ENCODE measurements around the gene UIMC1. TPM values are rescaled to one million over a fixed set of nuclear protein-coding genes. Genes with fewer than 3 reads are reported as not detected.

UIMC1 gene
- total and polyA plus RNA-seq, 2 donors from 2014 or later, result 16.2 to 37.9 TPM

DNA sequence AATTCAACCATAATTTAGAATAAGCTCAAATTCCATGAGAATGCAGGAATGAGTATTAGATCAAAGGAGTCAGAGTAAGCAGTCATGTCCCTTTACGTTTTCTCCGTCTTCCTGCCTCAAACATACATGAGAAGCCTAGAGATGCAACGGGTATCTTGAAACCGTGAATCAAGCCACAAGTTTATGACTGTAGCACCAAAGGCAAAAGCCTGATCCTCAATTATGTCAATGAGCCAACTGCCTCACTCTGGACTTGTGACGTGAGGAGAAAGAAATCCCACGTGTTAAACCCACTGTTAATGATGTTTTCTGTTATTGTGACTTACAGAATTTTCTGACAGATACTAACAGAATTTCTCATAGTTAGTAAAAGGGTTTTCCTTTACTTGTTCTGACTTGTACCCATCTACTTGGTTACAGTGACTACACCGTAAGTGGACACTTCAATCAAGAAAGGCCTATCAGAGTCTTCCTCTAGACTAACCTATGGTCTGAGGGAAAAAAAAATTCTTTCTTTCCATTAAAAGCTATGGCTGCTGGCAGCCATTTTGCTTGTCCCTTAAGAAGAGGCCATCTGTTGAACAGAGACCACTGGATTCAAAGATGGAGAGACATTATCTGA lies 72.2 kb downstream of the UIMC1 start:
- TF ChIP-seq, protein P1, sequence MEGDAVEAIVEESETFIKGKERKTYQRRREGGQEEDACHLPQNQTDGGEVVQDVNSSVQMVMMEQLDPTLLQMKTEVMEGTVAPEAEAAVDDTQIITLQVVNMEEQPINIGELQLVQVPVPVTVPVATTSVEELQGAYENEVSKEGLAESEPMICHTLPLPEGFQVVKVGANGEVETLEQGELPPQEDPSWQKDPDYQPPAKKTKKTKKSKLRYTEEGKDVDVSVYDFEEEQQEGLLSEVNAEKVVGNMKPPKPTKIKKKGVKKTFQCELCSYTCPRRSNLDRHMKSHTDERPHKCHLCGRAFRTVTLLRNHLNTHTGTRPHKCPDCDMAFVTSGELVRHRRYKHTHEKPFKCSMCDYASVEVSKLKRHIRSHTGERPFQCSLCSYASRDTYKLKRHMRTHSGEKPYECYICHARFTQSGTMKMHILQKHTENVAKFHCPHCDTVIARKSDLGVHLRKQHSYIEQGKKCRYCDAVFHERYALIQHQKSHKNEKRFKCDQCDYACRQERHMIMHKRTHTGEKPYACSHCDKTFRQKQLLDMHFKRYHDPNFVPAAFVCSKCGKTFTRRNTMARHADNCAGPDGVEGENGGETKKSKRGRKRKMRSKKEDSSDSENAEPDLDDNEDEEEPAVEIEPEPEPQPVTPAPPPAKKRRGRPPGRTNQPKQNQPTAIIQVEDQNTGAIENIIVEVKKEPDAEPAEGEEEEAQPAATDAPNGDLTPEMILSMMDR (IDR thresholded peaks at IDR 0.05; ENCODE audit: borderline replicate concordance, extremely low read depth, insufficient read depth), result no peak
- H3K27me3 ChIP-seq (ENCODE audit: control insufficient read depth, insufficient read depth, low read length), result no peaks in the 10 kb centered on the region
- H3K4me1 ChIP-seq (ENCODE audit: control insufficient read depth in 2 of 3, insufficient read depth in 2 of 3, low read depth in 1 of 3, low read length in 3 of 3), result no peaks in the 10 kb centered on the region
- FAIRE-seq (no peak), DNase-seq (no peak)
- no peak overlapping the region for H3K4me3 ChIP-seq (ENCODE audit: low read length in 3 of 3)
- intact Hi-C loops (cut with DNase I), result no loop called here
- H3K27ac ChIP-seq (ENCODE audit: low read depth in 2 of 2, low read length in 2 of 2), result no peak overlapping the region
- H3K36me3 ChIP-seq (ENCODE audit: control insufficient read depth in 2 of 3, insufficient read depth in 3 of 3, low read length in 3 of 3), result peaks cover 0 to 6% (median 6%) of the 10 kb centered on the region in 3 donors
- no peaks in the 10 kb centered on the region for H3K9me3 ChIP-seq (ENCODE audit: control insufficient read depth in 2 of 3, insufficient read depth in 1 of 3, low read length in 3 of 3)
- H3K9ac ChIP-seq (ENCODE audit: low read length in 3 of 3), result no peak overlapping the region

GRCh38 chr5:176929654-176930053 lies 76.9 kb downstream of the UIMC1 start:
- H3K9me3 ChIP-seq (ENCODE audit: control insufficient read depth in 2 of 3, insufficient read depth in 1 of 3, low read length in 3 of 3), result no peaks in the 10 kb centered on the region
- FAIRE-seq (no peak), DNase-seq (no peak)
- no peak overlapping the region for H3K27ac ChIP-seq (ENCODE audit: low read depth in 2 of 2, low read length in 2 of 2)
- no peak overlapping the region for H3K4me3 ChIP-seq (ENCODE audit: low read length in 3 of 3)
- TF ChIP-seq, protein P1 (IDR thresholded peaks at IDR 0.05; ENCODE audit: borderline replicate concordance, extremely low read depth, insufficient read depth), result no peak
- intact Hi-C loops (cut with DNase I), result no loop called here
- peaks cover 0 to 6% (median 6%) of the 10 kb centered on the region in 3 donors for H3K36me3 ChIP-seq (ENCODE audit: control insufficient read depth in 2 of 3, insufficient read depth in 3 of 3, low read length in 3 of 3)
- H3K27me3 ChIP-seq (ENCODE audit: control insufficient read depth, insufficient read depth, low read length), result no peaks in the 10 kb centered on the region
- H3K9ac ChIP-seq (ENCODE audit: low read length in 3 of 3), result no peak overlapping the region
- no peaks in the 10 kb centered on the region for H3K4me1 ChIP-seq (ENCODE audit: control insufficient read depth in 2 of 3, insufficient read depth in 2 of 3, low read depth in 1 of 3, low read length in 3 of 3)

DNA sequence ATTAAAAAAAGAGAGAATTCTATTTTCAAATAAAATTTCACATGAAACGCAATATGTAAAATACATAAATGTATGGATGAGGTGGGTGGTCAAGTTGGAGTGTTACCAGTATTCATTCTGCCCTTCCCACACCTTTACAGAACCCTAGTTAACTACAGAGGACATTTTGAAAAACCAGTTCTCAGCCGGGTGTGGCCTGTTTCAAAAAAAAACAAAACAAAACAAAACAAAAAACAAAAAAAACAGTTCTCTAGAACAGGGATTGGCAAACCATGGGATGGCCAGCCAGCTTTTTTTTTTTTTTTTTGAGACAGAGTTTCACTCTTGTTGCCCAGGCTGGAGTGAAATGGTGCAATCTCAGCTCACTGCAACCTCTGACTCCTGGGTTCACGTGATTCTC lies 79.0 kb downstream of the UIMC1 start:
- Histone ChIP-seq H3K9me3 (ENCODE audit: control insufficient read depth in 2 of 3, insufficient read depth in 1 of 3, low read length in 3 of 3) (no peaks in the 10 kb centered on the region), H3K4me3 (ENCODE audit: low read length in 3 of 3) (no peak overlapping the region), H3K9ac (ENCODE audit: low read length in 3 of 3) (no peak overlapping the region), H3K27ac (ENCODE audit: low read depth in 2 of 2, low read length in 2 of 2) (no peak overlapping the region), H3K4me1 (ENCODE audit: control insufficient read depth in 2 of 3, insufficient read depth in 2 of 3, low read depth in 1 of 3, low read length in 3 of 3) (no peaks in the 10 kb centered on the region), H3K36me3 (ENCODE audit: control insufficient read depth in 2 of 3, insufficient read depth in 3 of 3, low read length in 3 of 3) (peaks cover 0 to 7% (median 6%) of the 10 kb centered on the region in 3 donors), H3K27me3 (ENCODE audit: control insufficient read depth, insufficient read depth, low read length) (no peaks in the 10 kb centered on the region)
- DNase-seq, result no peak
- TF ChIP-seq, protein P1 (IDR thresholded peaks at IDR 0.05; ENCODE audit: borderline replicate concordance, extremely low read depth, insufficient read depth), result no peak
- intact Hi-C loops (cut with DNase I), result no loop called here
- no peak for FAIRE-seq

DNA sequence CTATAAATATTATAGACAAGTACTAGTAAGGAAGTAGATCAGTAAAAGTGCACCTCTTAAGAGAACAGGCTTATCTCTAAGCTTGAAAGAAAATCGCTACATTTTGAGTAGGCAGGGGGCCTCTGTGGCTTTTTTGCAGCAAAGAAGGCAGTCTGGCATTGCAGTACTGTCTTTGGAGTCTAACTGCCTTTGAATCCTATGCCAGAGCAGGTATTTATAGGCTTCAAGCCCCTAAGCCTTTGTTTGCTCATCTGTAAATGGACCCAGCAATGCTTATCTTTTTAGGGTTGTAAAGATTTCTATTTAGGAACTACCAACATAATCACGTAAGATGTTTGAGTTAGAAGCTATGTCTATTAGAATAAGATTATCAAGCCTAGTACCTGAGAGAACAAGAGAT lies 83.8 kb downstream of the UIMC1 start:
- intact Hi-C loops (cut with DNase I), result no loop called here

More for the DNA sequence above, 83.8 kb downstream of the UIMC1 start:
- FAIRE-seq (no peak), DNase-seq (no peak)
- Histone ChIP-seq H3K36me3 (ENCODE audit: control insufficient read depth in 2 of 3, insufficient read depth in 3 of 3, low read length in 3 of 3) (peaks cover 0 to 2% (median 0%) of the 10 kb centered on the region in 3 donors), H3K9me3 (ENCODE audit: control insufficient read depth in 2 of 3, insufficient read depth in 1 of 3, low read length in 3 of 3) (no peaks in the 10 kb centered on the region), H3K27me3 (ENCODE audit: control insufficient read depth, insufficient read depth, low read length) (no peaks in the 10 kb centered on the region), H3K9ac (ENCODE audit: low read length in 3 of 3) (no peak overlapping the region), H3K4me1 (ENCODE audit: control insufficient read depth in 2 of 3, insufficient read depth in 2 of 3, low read depth in 1 of 3, low read length in 3 of 3) (no peaks in the 10 kb centered on the region), H3K27ac (ENCODE audit: low read depth in 2 of 2, low read length in 2 of 2) (no peak overlapping the region), H3K4me3 (ENCODE audit: low read length in 3 of 3) (no peak overlapping the region)
- TF ChIP-seq, protein P1 (IDR thresholded peaks at IDR 0.05; ENCODE audit: borderline replicate concordance, extremely low read depth, insufficient read depth), result no peak
